ENCODE measurements around the gene TMEM145.

DNA sequence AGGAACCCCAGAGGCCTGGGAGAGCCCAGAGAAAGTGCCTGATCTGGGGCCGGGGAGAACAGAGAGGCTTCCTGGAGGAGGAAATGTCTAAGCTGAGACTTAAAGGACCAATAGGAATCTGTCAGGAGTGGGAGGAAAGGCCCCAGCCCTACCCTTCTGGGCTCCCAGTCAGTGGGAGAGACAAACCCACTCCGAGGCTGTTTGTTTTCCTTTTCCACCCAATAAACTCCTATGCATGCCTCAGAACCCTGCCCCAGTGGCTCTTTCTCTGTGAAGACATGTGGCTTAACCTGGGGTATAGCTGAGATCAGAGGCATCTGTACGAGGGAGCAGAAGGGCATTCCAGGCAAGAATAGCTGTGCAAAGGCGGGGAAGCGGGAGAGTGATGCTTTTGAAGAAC is 14.3 kb downstream of the TMEM145 start:
- TF ChIP-seq, protein P1, sequence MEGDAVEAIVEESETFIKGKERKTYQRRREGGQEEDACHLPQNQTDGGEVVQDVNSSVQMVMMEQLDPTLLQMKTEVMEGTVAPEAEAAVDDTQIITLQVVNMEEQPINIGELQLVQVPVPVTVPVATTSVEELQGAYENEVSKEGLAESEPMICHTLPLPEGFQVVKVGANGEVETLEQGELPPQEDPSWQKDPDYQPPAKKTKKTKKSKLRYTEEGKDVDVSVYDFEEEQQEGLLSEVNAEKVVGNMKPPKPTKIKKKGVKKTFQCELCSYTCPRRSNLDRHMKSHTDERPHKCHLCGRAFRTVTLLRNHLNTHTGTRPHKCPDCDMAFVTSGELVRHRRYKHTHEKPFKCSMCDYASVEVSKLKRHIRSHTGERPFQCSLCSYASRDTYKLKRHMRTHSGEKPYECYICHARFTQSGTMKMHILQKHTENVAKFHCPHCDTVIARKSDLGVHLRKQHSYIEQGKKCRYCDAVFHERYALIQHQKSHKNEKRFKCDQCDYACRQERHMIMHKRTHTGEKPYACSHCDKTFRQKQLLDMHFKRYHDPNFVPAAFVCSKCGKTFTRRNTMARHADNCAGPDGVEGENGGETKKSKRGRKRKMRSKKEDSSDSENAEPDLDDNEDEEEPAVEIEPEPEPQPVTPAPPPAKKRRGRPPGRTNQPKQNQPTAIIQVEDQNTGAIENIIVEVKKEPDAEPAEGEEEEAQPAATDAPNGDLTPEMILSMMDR (conservative IDR thresholded peaks at IDR 0.05; ENCODE audit: low read depth, low read length) = no peak
- no peak for TF ChIP-seq EZH2 (IDR thresholded peaks at IDR 0.05; ENCODE audit: borderline replicate concordance, low read depth, low read length, poor library complexity, severe bottlenecking)

Data from A673 (cell line).